ENCODE results near the gene SIGLEC1.

SIGLEC1 gene

DNA sequence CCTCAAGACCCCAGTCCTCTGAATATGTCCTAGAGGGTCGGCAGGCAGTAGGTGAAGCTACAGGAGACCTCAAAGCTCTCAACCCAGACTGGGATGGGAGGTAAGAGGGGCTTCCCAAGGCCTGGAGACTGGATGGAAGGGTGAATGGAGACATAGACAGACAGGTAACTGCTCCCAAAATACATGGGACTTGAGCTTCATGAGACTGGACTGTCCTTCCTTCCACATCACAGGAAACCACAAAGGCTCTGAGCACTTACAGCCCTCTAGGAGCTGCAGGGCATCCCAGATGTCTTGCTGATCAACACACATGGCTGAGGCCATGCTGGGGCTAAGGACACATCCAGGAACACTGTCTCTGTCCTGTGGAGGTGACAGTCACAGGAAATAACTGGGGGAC lies 31.6 kb upstream of the SIGLEC1 start:
- no peak for DNase-seq

DNA sequence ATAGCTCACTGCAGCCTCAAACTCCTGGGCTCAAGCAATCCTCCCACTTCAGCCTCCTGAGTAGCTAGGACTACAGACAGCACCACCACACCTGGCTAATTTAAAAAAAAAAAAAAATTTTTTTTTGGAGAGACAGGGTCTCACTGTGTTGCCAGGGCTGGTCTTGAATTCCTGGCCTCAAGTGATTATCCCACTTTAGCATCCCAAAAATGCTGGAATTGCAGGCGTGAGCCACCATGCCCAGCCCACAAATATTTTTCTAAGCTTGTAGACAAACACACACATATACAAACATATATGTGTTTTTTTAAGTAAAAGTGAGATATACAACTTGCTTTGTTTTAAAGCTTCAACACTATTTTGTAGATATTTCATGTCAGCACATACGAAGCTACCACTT lies 30.9 kb upstream of the SIGLEC1 start:
- DNase-seq: no peak

DNA sequence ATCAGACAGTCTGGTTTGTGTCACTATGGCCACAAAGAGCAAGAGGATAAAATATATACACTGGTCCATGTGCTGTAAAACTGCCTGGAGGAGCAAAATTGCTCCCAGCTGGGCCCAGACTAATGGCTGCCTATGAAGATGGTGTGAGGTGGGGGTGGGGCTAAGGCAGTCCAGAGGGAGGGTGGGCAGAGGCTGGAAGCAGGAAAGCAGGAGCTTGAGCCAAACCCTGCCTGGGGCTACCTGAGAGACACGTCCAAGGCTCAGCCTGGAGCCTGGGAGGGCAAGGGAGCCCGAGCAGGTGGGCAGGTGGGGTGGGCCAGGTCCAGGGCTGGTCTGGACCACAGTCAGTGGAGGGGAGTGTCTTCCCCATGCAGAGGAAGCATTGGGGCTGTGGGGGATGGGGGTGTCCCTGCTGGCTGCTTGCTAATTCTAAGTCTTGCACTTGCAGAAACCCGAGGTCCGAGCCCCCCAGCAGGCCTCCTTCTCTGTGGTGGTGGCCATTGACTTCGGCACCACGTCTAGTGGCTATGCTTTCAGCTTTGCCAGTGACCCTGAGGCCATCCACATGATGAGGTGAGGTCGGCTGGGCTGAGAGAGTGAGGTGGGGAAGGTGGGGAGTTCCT lies 29.5 kb upstream of the SIGLEC1 start:
- DNase-seq: no peak

DNA sequence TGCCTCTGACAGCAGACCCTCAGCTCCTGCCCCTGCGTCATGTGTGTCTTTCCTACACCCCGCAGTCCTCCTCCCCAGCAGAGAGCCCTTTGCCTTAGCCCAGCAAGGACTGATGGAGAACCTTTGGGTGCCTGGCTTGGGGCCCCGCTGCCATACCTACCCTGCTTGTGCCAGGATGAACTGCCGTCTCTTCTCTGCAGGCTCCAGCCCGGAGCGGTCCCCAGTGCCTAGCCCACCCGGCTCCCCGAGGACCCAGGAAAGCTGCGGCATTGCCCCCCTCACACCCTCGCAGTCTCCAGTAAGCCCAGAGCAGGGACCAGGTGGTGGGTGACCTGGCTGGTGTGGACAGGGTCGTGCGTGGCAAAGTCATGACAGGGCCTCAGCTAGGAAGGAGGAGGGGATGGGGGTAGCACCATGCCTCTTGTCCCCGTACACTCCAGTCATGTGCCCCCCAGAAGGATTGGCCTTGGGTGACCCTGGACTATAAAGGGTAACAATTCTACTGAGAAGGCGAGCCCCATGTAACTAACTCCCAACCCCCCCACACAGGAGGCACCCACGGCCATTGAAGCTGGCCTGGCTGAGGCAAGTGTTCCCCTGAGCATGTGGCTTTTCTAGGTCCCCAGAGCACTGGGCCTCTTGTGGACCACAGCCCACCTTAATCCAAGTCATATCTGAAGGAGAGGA lies 28.4 kb upstream of the SIGLEC1 start:
- DNase-seq: no peak

DNA sequence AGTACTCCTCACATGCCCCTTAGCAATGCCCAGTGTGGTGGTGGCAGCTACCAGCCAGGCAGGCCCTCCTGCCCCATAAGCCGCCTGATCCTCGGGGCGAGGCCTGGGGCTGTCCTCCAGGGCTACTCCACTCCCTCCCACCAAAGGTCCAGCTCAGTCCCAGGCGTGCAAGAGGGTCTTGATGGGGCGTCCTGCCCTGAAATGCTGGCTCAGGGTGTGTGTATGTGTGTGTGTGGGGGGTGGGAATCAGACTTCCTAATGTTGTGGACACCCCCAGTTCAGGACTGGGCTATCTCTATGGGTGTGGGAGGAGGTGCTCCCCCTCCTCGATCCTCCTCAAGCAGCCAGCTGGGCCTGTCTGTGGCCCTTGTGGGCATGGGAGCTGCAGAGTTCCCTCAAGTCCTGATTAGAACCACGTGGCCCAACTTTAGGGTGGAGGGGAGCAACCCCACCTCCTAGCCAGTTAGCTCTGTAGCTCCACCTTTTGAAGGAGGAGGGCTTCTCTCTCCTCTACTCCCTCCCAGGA lies 27.6 kb upstream of the SIGLEC1 start:
- DNase-seq: no peak

DNA sequence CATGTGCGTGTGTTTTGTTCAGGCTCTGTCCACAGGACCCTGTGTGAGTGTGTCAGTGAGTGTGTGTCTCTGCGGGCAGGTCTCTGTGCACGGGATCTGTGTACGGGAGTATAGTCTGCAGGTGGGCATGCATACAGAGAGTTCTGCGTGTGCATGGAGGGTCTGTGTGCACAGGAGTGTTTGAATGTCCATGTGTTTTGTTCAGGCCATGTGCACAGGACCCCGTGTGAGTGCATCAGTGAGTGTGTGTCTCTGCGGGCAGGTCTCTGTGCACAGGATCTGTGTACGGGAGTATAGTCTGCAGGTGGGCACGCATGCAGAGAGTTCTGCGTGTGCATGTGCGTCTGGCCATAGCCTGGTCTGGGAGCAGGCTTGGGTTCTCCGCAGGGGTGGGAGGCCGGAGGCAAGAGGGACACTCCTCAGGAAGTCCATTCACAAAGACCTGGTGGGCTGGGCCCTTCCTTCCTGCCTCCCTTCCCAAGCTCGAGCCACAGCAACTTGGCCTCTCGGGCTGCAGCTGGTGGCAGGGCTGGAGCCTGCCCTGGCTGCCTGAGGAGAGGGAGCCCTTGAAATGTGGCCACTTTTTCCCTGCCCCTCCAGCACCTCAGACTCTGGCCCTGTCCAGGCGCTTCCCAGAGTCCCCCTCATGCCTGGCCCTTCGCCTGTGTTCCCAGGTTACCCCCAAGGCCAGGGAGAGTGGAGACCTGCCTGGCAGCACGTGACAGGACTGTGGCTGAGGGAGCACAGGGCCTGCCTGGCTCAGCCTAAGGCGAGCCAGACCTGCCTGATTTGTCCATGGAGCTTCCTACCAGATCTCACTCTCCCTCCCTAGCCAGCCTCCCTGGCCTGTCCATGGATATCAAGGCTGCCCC lies 26.9 kb upstream of the SIGLEC1 start:
- no peak for DNase-seq

DNA sequence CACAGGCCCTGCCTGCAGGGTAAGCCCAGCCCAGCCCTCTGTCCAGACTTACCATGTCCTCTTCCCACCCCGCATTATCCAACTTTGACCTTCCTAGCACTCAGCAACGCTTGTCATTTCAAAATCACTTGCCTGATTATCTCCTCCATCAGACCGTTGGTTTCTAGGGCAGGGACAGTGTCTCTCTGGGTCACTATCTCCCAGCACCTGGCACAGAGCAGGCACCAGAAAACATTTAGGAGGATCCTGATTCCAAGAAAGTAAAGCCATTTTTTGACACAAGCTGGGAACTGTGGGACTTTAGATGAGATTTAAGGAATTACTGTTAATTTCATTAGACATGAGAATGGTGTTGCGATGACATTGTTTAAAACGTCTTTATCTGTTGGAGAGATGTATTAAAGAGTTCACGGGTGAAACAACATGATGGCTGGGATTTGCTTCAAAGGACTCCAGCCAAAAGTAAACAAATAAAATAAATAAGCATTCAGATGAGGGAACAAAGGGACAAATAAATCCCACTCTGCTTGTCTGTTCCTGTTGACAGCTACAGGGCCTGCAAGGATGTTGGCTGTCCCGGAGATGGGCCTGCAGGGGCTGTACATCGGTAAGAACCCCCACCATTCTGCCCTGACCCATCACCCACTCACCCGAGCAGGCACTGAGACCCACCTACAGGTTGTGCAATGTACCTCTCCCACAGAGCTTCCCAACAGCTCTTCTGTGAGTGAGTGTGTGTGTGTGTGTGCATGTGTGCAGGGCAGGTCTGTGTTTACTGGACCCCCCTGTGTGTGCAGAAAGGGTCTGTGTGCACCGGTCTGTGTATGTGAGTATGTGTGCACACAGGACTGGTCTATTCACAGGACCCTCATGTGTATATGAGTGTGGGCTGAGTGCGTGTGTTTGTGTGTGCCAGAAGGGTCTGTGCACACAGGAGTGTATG lies 26.0 kb upstream of the SIGLEC1 start:
- DNase-seq: no peak

DNA sequence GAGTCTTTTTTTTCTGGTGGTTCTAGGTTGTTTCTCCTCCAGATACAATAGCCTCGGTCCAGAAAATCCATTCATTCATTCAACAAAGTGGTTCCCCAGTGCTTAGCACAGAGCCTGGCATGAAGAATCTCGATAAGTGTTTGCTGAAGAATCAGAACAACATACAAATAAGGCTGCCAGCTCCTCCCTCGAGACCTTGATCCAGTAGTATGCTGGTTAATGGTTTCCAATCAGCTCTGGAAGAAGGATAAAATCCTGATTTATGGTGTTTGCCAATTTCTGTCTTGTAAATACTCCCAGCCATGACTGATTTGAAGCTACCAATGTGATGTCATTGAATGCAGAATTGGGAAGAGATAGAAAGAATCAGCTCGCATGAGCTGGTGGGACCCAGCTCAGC lies 23.4 kb upstream of the SIGLEC1 start:
- no peak for DNase-seq

DNA sequence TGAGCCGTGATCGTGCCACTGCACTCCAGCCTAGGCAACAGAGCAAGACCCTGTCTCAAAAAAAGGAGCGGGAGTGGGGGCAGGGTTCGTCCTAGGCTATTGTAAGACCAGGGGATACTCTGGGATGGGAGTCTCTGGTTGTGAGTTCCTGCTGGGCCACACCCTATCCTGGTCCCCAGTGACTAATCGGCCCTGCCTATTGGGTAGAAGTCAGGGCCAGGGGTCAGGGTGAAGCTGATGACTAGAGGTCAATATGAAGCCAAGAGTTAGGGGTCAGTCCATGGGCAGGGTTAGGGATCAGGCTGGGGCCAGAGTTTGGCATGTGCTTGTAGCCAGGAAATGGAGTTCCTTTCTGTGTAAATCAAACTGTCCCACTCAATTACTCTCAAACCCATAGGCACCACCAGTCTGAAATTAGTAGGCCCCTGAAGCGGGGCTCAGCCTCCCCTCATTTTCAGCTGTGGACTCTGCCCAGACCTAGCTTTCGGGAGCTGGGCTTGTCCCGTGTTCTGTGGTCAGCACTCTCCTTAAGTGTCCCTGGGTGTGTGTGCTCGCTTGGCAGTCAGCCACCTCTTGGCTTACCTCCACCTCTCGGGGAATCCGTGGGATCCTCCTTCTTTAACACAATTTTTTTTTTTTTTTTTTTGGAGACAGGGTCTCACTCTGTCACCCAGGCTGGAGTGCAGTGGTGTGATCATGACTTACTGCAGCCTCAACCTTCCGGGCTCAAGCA lies 21.9 kb upstream of the SIGLEC1 start:
- DNase-seq: no peak

DNA sequence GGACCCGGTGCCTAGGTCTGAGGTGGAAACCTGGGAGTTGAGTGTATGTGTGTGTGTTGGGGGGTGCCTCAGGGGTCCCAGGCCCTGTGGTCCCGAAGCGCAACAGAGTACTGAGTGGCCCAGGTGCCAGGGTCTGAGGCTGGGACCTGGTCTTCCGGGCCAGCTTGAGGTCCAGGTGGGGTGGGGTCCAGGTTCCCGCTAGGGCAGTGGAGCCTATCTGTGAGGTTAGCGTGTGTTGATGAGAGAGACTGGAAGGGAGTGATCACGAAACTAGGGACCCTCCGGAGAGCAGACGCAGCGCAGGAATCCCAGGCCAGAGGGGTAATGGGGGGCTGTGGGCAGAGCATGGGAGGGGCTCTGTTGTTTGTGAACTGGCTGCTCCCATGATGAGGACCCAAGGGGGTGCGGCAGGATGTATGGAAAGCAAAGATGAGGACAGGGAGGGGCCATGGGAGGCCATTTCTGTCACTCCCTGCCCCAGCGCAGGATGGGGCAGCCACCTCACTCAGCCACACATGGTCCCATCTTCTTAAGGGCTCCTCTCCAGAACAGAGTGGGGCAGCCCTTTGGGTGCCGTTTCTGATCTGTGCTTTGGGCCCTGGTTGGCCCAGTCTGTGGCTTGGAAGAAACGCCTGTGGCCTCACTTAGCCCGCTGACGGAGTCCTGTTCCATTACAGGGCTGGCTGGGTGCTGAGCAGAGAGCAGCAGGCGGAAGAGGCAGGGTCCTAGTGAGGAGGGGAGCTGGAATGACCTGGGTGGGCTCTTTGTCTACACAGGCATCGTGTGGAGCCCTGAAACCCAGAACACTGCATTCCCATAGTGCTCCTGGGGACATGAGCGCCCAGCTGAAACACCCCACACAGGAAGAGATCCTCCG lies 21.0 kb upstream of the SIGLEC1 start:
- no peak for DNase-seq

DNA sequence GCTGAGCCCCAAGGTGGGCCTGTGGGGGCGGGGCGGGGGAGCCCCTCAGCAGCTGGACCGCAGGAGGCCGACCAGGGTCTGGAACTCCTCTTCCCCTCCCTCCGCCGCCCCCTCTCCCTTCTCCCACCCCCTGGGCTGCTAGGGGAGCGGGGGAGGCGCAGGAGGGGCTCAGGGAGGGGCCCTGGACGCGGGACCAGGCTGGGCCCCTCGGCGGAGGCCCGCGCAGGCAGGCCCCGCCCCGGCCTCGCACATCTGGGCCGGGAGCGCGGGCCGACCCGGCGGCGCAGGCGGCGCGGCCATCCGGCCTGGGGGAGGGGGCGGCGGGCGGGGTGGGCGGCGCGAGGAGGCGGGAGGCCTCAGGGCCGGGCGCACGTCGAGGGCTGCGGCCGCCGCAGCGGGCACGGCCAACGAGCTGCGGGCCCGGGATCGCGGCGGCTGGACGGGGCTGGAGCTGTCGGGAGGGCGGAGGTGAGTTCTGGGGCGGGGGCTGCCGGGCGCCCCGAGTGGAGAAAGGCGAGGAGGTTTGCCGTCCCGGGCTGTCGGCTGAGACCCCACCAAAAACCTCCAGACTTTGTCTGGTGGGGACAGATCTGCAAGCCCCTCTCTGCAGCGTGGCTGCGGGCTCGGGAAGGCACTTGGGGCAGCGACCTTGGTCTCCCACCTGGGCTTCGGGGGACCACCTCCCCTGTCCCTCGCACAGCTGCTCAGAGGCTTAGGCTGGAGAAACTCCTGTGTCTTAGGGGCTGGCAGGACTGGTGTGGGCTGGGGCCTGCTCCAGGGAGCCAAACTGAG lies 20.1 kb upstream of the SIGLEC1 start, which contains the start of gene HSPA12B:
HSPA12B (plus strand) TSS at position 359 of the 792 bp plus-strand sequence. CDS start 5,990 bp downstream, outside the sequence.
- no peak for DNase-seq

DNA sequence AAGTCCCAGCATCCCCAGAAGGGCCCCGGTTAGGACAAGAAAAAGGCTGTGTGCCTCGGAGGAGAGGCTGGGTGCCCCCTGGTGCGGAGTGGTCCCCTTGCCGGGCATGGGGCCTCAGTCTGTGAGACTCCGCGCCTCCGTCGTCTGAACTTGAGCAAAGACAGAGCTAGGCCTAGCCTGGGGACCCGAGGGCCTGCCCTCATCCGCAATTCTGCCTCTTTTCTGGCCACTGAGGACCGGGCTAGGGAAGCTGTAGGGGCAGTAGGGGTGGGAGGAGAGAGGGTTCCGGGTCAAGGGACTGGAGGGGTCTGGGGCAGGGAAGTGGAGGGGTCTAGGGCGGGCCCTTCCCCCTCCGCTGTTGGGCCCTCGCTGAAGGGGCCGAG lies 19.5 kb upstream of the SIGLEC1 start:
- DNase-seq: no peak

DNA sequence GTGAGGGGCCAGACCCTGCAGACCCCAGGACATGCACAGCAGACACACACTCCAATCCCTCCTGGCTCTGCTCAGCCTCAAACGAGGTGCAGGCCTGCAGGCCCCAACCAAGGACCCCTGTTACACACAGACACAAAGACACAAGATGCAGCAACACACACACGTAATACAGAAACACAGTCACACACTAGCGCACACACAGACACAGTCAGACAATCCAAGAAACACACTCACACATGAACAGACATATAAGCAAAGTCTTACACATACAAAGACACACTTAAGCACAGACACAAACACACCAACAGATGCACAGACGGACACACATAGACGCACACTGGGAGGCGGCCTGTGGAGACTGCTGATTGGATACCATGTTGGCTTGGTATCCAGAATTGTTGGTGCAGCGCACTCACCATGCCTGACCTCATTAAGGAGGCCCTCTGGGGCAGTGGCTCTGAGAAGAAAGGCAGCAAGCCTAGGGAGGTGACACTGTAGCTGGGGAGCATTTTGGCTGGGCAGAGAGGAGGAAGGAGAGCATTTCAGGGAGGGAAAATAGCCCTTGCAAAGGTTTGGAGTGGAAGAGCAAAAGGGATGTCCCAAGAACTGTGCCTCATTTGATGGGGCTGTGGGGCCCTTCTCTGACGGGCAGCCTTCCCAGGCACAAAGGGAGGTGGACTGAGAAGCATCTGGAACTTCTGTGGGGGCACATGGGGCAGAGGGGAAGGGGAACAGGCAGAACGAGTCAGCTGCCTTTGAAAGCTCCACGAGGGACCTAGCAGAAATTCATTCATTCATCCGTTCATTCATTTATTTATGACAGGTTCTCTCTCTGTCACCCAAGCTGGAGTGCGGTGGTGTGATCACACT lies 18.6 kb upstream of the SIGLEC1 start:
- no peak for DNase-seq

DNA sequence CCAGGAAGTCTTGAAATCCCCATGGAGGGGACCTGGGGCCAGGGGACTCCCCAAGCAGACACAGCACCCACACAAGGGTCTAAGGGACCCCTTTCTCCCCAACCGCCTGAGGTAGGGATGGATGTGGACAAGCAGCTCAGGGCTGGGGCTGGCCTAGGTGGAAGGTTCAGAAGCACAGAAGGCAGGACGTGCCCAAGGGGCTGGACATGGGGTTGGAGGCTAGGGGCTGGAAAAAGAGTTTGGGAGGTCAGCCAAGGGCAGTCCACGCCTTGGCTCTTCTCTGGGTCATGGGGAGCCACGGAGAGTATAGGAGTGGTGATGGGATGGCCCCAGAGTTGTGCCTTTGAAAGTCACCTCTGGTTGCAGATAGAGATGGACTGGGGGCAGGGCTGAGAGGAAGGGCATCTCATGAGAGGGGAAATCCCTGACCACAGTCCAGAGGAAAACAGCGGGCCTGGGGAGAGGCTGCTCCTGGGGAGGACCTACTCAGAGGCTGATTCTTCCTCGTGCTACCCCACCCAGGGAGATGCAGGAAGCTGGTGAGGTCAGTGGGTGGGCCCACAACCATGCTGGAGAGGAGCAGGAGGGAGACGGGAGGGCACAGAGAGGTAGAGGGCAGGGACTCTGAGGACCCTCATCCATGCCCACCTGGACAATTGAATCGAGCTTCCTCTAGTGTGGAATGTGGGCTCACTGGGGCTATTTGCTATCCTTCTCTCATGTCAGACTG lies 17.6 kb upstream of the SIGLEC1 start:
- no peak for DNase-seq

DNA sequence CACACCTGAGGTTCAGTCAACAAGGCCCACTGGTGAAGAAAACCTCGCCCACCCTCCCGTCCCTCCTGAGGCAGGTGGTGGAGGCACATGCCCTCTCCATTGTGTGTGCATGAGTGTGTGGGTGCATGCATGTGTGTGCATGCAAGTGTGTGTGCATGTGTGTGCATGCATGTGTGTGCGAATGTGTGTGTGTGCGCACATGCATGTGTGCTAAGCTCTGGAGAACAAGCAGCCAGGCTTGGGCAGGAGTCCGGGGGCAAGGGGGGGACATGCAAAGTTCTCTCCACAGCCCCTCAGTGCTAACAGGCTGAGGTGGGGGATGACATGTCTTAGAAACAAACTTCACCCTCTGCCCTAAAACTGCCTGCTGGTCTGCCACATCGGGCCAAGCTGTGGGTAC lies 17.0 kb upstream of the SIGLEC1 start:
- DNase-seq: no peak

DNA sequence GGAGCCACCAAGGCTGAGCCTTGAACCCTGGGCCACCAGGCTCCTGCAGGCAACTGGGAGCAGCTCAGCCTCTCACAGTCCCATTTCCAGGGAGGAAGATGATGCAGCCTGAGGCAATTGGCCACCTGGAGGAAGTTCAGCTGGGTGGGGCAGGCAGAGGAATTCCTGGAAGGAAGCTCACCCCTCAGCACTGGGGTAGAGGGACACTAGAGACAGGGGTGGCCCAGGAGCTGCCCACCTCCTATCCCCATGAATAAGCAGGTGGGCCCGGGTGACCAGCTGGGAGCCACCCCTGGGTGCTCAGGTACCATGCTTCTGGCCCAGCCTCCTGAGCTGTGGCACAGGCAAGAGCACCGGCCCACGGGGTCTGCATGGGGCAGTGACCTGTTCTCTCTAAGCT lies 16.5 kb upstream of the SIGLEC1 start:
- DNase-seq: no peak

DNA sequence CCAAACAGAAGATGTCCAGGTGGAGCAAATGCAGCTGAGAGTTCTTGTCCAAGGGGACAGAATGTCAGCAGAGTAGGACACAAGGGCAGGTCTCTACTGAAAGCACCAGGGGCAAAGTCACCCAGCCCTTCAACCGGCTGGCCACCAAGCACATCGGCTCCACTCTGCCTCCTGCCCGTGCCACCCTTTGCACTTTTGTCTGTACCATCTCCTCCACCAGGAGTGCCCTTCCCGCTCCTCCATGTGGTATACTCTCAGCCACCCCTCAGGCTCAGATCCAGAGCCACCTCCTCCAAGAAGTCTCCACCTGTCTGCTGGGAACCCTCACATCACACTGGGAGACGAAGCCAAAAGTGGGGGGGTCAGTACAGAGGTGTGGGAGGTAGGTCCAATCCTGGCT lies 16.0 kb upstream of the SIGLEC1 start:
- no peak for DNase-seq

DNA sequence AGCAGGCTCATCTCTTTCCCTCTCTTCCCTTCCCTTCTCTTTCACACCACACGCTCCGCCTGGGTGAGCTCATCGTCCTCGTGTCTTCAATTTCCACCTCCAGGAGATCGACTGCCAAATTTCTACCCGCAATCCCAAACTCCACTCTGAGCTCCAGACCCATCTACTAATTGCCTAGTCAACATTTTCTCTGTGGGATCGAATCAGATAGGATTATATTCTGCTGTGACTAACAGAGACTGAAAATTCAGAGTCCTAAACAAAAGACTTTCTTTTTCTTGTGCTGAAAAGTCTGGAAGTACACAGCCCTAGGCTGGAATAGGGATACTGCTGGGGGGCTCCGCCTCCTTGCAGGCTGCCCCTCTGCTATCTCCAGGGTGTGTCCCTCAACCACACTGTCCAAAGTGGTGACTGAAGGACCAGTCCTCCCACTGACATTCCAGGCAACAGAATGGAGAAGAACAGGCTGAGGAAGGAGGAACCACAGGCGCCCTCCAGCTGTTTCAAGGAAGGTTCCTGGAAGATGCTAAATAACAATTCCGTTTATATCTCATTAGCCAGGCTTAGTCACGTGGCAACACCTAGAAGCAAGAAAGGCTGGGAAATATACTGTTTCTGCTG lies 15.1 kb upstream of the SIGLEC1 start:
- DNase-seq: no peak

Data from activated CD8-positive, alpha-beta memory T cell treated with anti-CD3 and anti-CD28 coated beads for 24 hours (primary cell).